Activated CD8-positive, alpha-beta memory T cell treated with anti-CD3 and anti-CD28 coated beads, Interleukin-2, amount 50 U/mL, for 1 hour (primary cell): ENCODE results near the gene GNAL.
"Not testable (repeated sequence)": the region's sequence is repeated elsewhere in the genome, so short reads cannot be mapped to it uniquely, and the experiment has no call there.

Source experiments
- DNase-seq: peaks from one replicate; pipeline ENCODE4 v3.0.0-alpha.2; 2020; ENCODE audit errors: extremely low read depth

Gene GNAL

GRCh38 chr18:11688972-11689668, at the start of gene GNAL:
GNAL (plus strand) TSS chr18:11689264; CDS start chr18:11689564, 300 bp downstream.
- no peak for DNase-seq

GRCh38 chr18:11647310-11647709, 41.8 kb upstream of the GNAL start:
- DNase-seq, result not testable (repeated sequence)

DNA sequence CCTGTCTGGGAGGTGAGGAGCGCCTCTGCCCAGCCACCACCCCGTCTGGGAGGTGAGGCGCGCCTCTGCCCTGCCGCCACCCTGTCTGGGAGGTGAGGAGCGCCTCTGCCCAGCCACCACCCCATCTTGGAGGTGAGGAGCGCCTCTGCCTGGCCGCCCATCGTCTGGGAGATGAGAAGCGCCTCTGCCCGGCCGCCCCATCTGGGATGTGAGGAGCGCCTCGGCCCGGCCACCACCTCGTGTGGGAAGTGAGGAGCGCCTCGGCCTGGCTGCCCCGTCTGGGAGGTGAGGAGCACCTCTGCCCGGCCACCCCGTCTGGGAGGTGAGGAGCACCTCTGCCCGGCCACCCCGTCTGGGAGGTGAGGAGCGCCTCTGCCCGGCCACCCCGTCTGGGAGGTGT, 41.3 kb upstream of the GNAL start:
- not testable (repeated sequence) for DNase-seq

- DNase-seq, result no peak
These were observed 39.2 kb upstream of the GNAL start for GRCh38 chr18:11649839-11650238.

DNA sequence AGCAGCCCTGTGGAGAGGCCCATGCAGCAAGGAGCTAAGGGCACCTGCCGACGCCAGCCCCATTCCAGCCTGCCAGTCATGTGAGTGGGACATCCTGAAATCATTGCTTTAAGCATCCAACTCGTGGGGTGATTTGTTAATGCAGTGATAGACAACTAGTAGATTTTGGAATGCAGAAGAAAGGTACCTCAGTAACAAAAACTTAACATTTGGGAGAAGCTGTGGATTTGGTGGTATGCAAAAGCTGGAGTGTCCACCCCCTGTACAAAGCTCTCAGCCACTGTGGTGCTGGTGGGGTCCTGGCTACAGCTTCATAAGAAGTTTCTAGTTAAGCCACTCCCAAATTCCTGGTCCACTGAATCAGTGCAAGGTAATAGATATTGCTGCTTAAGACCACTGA, 37.2 kb upstream of the GNAL start:
- DNase-seq, result no peak

DNA sequence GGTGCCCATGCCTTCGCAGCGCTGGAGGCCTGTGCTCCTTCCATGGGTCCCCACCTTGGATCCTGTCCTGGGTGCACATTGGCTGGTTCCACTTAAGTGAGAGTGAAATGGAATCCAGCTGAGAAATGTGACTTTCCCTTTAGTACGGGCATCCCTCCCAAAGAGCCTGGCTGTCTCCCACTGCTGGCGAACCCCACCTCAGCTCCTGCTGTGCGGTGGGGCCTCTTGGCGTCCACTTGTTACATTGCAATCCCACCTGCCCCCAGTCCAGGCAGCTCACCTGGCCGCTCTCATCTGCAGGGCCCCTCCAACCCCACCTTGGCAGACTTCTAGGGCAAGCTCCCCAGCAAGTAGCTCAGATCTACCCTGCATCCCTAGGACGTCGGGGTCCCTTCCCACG, 35.5 kb upstream of the GNAL start:
- no peak for DNase-seq

DNA sequence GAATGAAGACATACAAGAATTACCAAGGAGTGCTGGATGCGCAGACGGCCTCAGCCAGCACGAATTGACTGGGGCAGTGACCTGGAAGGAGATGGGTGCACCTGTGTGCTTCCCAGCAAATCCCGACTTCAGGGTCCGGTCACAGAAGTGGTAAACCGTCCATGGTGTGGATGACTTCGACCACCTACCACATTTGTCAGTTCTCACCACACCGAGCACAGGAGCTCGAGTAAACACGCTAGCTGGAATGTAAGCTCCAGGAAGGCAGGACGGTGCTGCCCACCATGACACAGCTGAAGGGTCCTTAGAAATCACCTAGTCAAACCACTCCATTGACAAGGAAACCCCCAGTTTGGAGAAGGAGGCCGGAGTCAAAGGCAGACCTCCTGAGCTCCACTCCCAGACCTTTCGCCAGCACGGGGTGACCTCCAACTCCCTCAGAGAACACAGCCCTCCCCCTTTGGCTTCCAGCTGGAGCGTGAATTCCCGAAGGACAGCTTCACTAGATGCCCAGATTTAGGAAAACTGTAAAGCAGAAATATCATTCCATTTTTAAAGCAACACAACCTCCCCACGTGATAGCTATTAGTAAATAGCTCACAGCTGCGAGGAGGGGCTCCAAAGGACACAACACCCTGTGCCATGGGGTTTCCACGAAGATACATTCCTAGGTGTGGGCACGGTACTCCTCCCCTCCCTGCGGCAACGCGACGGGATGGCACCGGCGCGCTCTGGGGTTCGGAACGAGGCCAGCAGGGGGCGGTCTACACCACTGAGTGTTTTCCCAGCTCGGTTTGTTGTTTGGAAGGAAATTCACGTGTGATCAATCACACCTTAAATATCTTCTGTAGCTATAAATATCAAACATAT, 34.1 kb upstream of the GNAL start:
- DNase-seq, result no peak

GRCh38 chr18:11655606-11655932, 33.5 kb upstream of the GNAL start:
- no peak for DNase-seq

GRCh38 chr18:11657152-11657551, 31.9 kb upstream of the GNAL start:
- DNase-seq, result no peak

DNA sequence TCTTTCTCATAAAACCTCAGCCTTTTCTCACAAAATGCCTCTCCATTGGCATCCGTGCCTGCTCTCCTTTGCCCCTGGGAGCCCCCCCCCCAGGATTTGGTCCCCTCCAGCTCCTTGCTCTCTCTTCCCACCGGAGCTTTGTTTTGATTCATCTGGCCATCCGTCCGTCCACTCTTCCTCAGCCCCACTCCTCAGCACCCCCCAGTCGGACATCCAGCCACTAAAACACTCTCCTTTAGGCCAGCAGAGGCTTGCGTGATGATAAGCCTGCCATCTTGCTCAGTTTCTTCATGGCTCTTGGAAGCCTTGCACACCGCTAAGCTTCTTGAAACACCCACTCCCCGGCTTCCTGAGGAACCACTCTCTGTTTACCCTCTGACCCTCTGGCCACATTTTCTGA, 31.5 kb upstream of the GNAL start:
- DNase-seq, result no peak

DNA sequence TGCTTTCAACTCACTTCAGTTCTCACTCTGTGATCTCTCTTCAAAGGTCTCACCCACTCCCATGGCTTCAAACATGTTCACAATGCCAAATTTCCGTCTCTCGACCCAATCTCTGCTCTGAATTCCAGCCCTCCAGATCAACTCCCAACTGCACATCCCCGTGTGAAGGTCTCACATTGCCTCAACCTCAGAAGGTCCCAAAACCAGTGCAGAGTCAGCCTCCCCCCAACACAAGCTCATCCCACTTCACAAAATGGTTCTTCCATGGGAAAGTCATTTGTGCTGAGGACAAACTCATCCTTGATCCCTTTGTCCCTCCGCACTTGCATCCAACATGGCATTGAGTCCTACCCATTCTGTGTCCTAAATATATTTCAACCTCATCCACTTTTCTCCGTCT, 31.0 kb upstream of the GNAL start:
- no peak for DNase-seq

DNA sequence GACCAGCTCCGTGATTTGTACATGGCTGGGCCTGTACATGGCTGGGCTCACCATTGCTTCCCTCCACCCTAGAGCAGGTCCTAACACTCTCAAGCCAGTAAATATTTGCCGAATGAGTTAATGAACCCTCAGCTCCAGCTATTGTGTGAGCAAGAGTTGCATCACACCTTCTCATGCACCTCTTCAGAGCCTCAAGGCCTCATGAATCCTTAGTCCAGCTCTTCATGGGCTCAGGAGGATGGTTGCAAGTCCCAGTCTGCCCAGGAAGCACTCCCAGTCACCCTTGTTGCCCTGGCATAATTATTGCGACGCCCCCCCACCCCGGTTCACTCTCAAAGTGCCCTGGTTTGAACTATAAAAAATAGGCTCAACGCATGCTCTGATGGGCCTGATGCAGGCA, 30.1 kb upstream of the GNAL start:
- no peak for DNase-seq

- no peak for DNase-seq
These were observed 28.4 kb upstream of the GNAL start for GRCh38 chr18:11660691-11661090.

DNA sequence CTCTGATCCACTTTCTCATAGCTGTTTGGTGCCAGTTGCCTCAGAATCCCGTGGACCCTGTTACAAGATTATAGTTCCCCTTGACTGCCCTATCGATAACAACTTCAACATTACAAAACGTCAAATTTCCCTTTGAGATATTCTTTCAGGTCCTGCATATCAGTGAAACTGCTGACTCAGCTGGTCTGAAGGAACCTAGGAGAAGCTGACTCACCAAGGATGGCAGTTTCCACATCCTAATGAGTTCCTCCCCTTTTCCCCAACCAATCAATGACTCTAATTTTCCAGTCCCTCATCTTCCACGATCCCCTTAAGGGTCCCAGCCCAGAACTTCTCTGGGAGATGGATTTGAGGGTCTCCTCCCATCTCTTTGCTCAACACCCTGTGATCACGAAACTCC, 27.6 kb upstream of the GNAL start:
- no peak for DNase-seq

- DNase-seq, result no peak
These were observed 25.5 kb upstream of the GNAL start for GRCh38 chr18:11663439-11664029.

DNA sequence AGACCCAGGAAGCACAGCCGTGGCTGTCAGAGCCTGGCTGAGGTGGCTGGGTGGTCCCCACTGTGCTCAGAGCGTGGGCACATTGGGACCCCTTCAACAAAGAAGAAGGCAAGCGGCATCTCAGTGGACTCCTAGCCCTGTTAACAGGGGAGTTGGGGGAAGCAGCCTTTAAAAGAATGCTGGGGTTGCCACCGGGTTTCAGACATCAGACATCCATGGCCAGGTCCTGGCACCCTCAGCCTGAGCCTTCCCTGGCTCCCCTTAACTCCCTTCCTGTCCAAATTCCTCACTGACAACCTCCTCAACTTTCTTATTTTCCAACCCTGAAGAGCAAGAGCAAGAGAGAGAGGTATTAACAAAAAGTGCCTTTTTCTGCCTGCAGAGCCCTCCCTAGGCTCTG, 24.8 kb upstream of the GNAL start:
- DNase-seq, result no peak

DNA sequence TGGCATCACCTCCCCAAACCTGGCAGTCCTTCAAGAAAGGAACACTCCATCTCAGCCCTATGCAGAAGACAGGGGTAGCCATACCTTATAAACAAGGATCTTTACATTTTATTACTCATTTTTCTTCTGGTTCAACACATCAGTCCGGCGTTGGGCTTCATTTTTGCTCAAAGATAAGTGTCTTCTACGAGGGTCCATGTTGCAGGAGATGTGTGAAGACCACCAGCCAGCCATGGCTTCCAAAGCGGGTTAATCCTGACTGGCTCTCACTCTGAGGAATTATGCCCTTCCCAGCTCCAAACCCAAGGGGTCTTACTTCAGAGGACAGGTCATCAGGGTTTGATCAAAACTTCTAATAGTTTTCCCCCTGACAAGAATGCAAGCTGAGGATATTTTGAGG, 23.9 kb upstream of the GNAL start:
- DNase-seq, result no peak

DNA sequence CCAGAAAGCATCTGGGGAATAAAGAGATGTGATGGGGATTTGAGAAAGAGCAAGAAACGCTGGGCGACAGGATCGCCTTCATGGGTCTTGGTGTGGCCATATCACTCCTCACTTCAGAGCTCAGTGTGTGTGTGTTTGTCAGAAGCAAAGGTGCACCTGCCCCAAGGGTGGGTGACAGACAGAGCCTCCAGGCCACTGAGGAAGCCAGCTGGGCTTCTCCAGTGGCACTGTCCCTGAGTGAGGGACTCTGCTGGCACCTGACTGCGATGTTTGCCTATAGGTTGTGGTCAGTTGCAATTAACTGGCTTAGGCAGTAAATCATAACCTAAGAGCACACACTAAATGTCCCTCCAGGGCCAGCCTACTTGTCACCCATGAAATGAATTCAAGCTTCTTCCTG, 23.5 kb upstream of the GNAL start:
- no peak for DNase-seq

- no peak for DNase-seq
These were observed 22.9 kb upstream of the GNAL start for GRCh38 chr18:11666176-11666575.

GRCh38 chr18:11666831-11667230, 22.2 kb upstream of the GNAL start:
- DNase-seq, result no peak

- no peak for DNase-seq
These were observed 21.5 kb upstream of the GNAL start for GRCh38 chr18:11667578-11667977.

- DNase-seq, result no peak
These were observed 20.5 kb upstream of the GNAL start for GRCh38 chr18:11668441-11669169.
